Ascending aorta (tissue), 2 donors: ENCODE data around the gene APEH. TPM values are rescaled to one million over a fixed set of nuclear protein-coding genes. Genes with fewer than 3 reads are reported as not detected.

Source experiments
- DNase-seq, 2 donors: peaks; one replicate each; pipeline ENCODE4 v3.0.0-alpha.2; 2019; ENCODE audit warnings: low spot score in 2 of 2
- H3K27ac ChIP-seq, 2 donors: fragments of 200-600 bp; sonication (generic); one replicate each; pipeline ENCODE4 v1.5.1; 2016 to 2017; ENCODE audit warnings: mild to moderate bottlenecking in 1 of 2
- H3K27me3 ChIP-seq: fragments of 200-600 bp; sonication (generic); one replicate; pipeline ENCODE4 v1.5.1; 2017
- H3K36me3 ChIP-seq, 2 donors: fragments of 200-600 bp; sonication (generic); one replicate each; pipeline ENCODE4 v1.5.1; 2016
- H3K4me1 ChIP-seq, 2 donors: fragments of 200-600 bp; sonication (generic); one replicate each; pipeline ENCODE4 v1.5.1; 2016 to 2017; ENCODE audit warnings: mild to moderate bottlenecking in 1 of 2
- H3K4me3 ChIP-seq, 2 donors: fragments of 200-600 bp; sonication (generic); one replicate each; pipeline ENCODE4 v1.5.1; 2016 to 2017; ENCODE audit warnings: mild to moderate bottlenecking in 1 of 2
- H3K9me3 ChIP-seq, 2 donors: fragments of 200-600 bp; sonication (generic); one replicate each; pipeline ENCODE4 v1.5.1; 2016
- CTCF ChIP-seq, 3 experiments: fragments of 200-600 bp in 2 of 3; fragments of 450-650 bp in 1 of 3; sonication (generic) in 2 of 3; IDR thresholded peaks; one replicate each; pipeline ENCODE4 v1.5.1; 2016 to 2019; ENCODE audit warnings: antibody characterized with exemption in 3 of 3, mild to moderate bottlenecking in 1 of 3, moderate library complexity in 1 of 3
- intact Hi-C: fragments of 100-400 bp; cut with DNase I; formaldehyde crosslinking; loops from one replicate; pipeline ENCODE4 v1.15.1; 2023
- total RNA-seq: library from RNA; depleted of rRNA; stranded (reverse); fragments of >200 nt; gene quantifications from one replicate; pipeline ENCODE4 v1.1.0, GENCODE V29; 2016

The APEH gene
- total RNA-seq, 1 donor from 2014 or later, result 79.5 TPM

GRCh38 chr3:49709852-49710251 lies 35.7 kb downstream of the APEH start:
- no peaks in the 10 kb centered on the region for H3K4me1 ChIP-seq
- H3K36me3 ChIP-seq, result peaks cover 7 to 31% of the 10 kb centered on the region in 2 donors
- H3K4me3 ChIP-seq, result no peak overlapping the region
- H3K27me3 ChIP-seq, result no peaks in the 10 kb centered on the region
- intact Hi-C loops, result no loop called here
- no peaks in the 10 kb centered on the region for H3K9me3 ChIP-seq
- H3K27ac ChIP-seq, result no peak overlapping the region
- TF ChIP-seq CTCF (IDR thresholded peaks at IDR 0.05), result no peak
- DNase-seq, result no peak

- peaks cover 11 to 28% of the 10 kb centered on the region in 2 donors for H3K36me3 ChIP-seq
- no peaks in the 10 kb centered on the region for H3K9me3 ChIP-seq
- H3K4me3 ChIP-seq, result no peak overlapping the region
- intact Hi-C loops, result no loop called here
- DNase-seq, result peak in 1 of 2 donors; percentile 5
- no peak for TF ChIP-seq CTCF (IDR thresholded peaks at IDR 0.05)
- H3K27ac ChIP-seq, result no peak overlapping the region
- H3K4me1 ChIP-seq, result no peaks in the 10 kb centered on the region
- H3K27me3 ChIP-seq, result no peaks in the 10 kb centered on the region
Measured at GRCh38 chr3:49711489-49711888, 37.3 kb downstream of the APEH start.

- H3K27me3 ChIP-seq, result no peaks in the 10 kb centered on the region
- H3K4me3 ChIP-seq, result no peak overlapping the region
- intact Hi-C loops, result no loop called here
- DNase-seq, result no peak
- no peaks in the 10 kb centered on the region for H3K9me3 ChIP-seq
- H3K4me1 ChIP-seq, result no peaks in the 10 kb centered on the region
- TF ChIP-seq CTCF (IDR thresholded peaks at IDR 0.05), result no peak
- no peak overlapping the region for H3K27ac ChIP-seq
- peaks cover 7 to 29% of the 10 kb centered on the region in 2 donors for H3K36me3 ChIP-seq
Measured at GRCh38 chr3:49712166-49712565, 38.0 kb downstream of the APEH start.

GRCh38 chr3:49712631-49713317 lies 38.6 kb downstream of the APEH start:
- DNase-seq, result no peak
- Histone ChIP-seq H3K27ac (no peak overlapping the region), H3K4me1 (no peaks in the 10 kb centered on the region), H3K36me3 (peaks cover 7 to 29% of the 10 kb centered on the region in 2 donors), H3K27me3 (no peaks in the 10 kb centered on the region), H3K4me3 (no peak overlapping the region), H3K9me3 (no peaks in the 10 kb centered on the region)
- intact Hi-C loops, result no loop called here
- no peak for TF ChIP-seq CTCF (IDR thresholded peaks at IDR 0.05)

GRCh38 chr3:49713336-49714105 lies 39.4 kb downstream of the APEH start:
- H3K4me1 ChIP-seq, result peaks cover 0 to under 1% of the 10 kb centered on the region in 2 donors
- TF ChIP-seq CTCF (IDR thresholded peaks at IDR 0.05), result no peak
- no peaks in the 10 kb centered on the region for H3K27me3 ChIP-seq
- no peak for DNase-seq
- no peaks in the 10 kb centered on the region for H3K9me3 ChIP-seq
- intact Hi-C loops, result no loop called here
- H3K27ac ChIP-seq, result no peak overlapping the region
- H3K4me3 ChIP-seq, result no peak overlapping the region
- peaks cover 7 to 29% of the 10 kb centered on the region in 2 donors for H3K36me3 ChIP-seq
